HG02759 (cell line): ENCODE results near the gene SPATA31A5.
"Not testable (repeated sequence)": the region's sequence is repeated elsewhere in the genome, so short reads cannot be mapped to it uniquely, and the experiment has no call there.

Source experiments
- ATAC-seq: cut with Tn5 transposase; IDR thresholded peaks from one replicate; pipeline ENCODE4 v1.9.1; 2021; ENCODE audit warnings: mild to moderate bottlenecking, moderate library complexity; ENCODE audit not compliant: unreplicated experiment

SPATA31A5 gene

DNA sequence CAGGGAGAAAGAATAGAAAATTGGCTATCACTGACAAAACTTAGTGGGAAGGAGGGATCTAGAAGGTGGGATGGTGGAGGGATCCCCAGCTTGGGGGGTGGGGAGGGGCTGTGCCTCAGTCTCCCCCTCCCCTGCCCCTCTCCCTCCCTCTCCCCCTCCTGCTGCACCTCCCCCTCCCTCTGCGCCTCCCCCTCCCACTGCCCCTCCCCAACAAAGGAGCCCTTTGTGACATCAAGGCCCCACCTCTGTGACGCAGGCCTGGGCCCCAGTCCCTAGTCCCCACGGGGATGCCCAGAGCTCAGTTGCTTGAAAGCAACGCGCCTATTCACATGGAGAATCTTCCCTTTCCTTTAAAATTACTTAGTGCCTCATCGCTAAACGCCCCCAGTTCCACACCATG is at the start of gene SPATA31A5:
TSS of gene SPATA31A5 (plus strand) at position 301 of the 400 bp plus-strand sequence. CDS start at position 330, 29 bp downstream.
- ATAC-seq: not testable (repeated sequence)

DNA sequence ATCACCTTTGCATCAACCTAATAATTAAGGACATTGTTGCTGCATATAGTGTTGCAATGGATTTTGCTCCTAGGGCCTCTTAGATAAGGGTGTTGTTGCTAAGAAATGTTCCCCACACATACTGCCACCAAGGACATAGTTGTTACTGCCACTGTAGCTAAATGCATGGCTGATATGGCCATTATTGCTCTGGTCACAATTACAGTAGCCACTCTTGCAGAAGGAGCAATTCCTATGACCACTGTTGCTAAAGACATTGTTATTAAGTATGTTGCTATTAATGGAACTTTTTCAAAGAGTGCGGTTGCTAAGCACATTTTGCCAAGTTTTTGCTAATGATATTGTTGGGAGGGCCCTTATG is 48.8 kb downstream of the SPATA31A5 start:
- ATAC-seq: not testable (repeated sequence)

DNA sequence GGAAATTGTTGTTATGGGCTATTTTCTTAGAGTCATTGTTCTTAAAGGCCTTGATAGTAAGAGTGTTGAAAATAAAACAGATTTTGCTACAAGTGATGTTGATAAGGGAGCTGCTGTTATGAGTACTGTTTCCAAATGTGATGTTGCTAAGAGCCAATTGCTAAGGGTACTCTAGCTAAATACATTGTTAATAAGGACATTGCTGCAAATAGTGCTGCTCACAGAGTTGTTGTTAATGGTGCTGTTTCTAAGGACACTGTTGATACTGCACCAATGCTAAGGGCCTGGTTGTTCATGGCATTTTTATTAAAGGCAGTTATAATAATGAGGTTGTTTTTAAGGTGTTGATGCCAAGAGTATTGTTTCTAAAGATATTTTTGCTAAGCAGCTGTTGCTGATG is 52.2 kb downstream of the SPATA31A5 start:
- ATAC-seq: not testable (repeated sequence)
